IMR-90 (cell line): ENCODE results near the gene HIVEP3. TPM values are rescaled to one million over a fixed set of nuclear protein-coding genes. Genes with fewer than 3 reads are reported as not detected.

ENCODE experiments used
- ATAC-seq: fragments of 200-7000 bp; cut with Tn5 transposase; 2 replicates; pipeline ENCODE4 v1.9.1; 2020; ENCODE audit warnings: low read depth, mild to moderate bottlenecking, moderate library complexity
- BruUV-seq: library from RNA; stranded (reverse); fragments of 400-500 nt; replicated peaks from 2 replicates; lab custom pipeline; 2021; lab: Mats Ljungman, UMichigan
- CTCF ChIA-PET: fragments of 300-600 bp; formaldehyde crosslinking; extraction: SDS; loops from one replicate; lab custom pipeline; 2021; ENCODE audit warnings: antibody characterized with exemption; lab: Yijun Ruan, JAX
- POLR2A ChIA-PET: fragments of 300-600 bp; sonication (Branson Sonifier 250); formaldehyde crosslinking; loops from one replicate; lab custom pipeline; 2022; ENCODE audit warnings: antibody characterized with exemption; ENCODE audit not compliant: unreplicated experiment; lab: Charles Lee
- DNase-seq: peaks from one replicate; pipeline ENCODE4 v3.0.0; 2013
- H2AFZ ChIP-seq: replicated peaks from 2 replicates; pipeline ENCODE3; 2013; ENCODE audit warnings: low read length, mild to moderate bottlenecking; ENCODE audit not compliant: poor library complexity
- H2AK5ac ChIP-seq: 2 replicates; pipeline ENCODE4 v1.6.1; 2013; ENCODE audit warnings: low read depth, low read length, inconsistent platforms
- H2AK9ac ChIP-seq: replicated peaks from 2 replicates; pipeline ENCODE3; 2013; ENCODE audit warnings: mild to moderate bottlenecking, low read depth, low read length, moderate library complexity; ENCODE audit not compliant: poor library complexity
- H2BK120ac ChIP-seq: 2 replicates; pipeline ENCODE4 v1.6.1; 2013; ENCODE audit warnings: low read depth, low read length, inconsistent platforms
- H2BK15ac ChIP-seq: 3 replicates; pipeline ENCODE4 v1.6.1; 2013; ENCODE audit warnings: low read depth, low read length, inconsistent platforms
- H2BK20ac ChIP-seq: 2 replicates; pipeline ENCODE4 v1.6.1; 2013; ENCODE audit warnings: low read depth, mild to moderate bottlenecking, inconsistent platforms, low read length, moderate library complexity
- H2BK5ac ChIP-seq: 2 replicates; pipeline ENCODE4 v1.6.1; 2013; ENCODE audit warnings: mild to moderate bottlenecking, low read depth, low read length, inconsistent platforms; ENCODE audit not compliant: poor library complexity, severe bottlenecking
- H3K14ac ChIP-seq: replicated peaks from 2 replicates; pipeline ENCODE4 v1.6.1; 2013; ENCODE audit warnings: low read depth, low read length, inconsistent platforms
- H3K18ac ChIP-seq: 2 replicates; pipeline ENCODE4 v1.6.1; 2013; ENCODE audit warnings: low read depth, low read length, control low read depth
- H3K23ac ChIP-seq: 2 replicates; pipeline ENCODE4 v1.6.1; 2013; ENCODE audit warnings: low read depth, low read length, inconsistent platforms
- H3K27ac ChIP-seq: 2 replicates; pipeline ENCODE4 v1.5.1; 2013; ENCODE audit warnings: mild to moderate bottlenecking, control low read depth, low read length; ENCODE audit not compliant: insufficient read depth
- H3K27me3 ChIP-seq: 2 replicates; pipeline ENCODE4 v1.6.1; 2013; ENCODE audit warnings: low read length; ENCODE audit not compliant: control insufficient read depth, insufficient read depth
- H3K36me3 ChIP-seq: 2 replicates; pipeline ENCODE4 v1.6.1; 2013; ENCODE audit warnings: low read length, mixed read lengths; ENCODE audit not compliant: control insufficient read depth, insufficient read depth
- H3K4ac ChIP-seq: 2 replicates; pipeline ENCODE4 v1.6.1; 2013; ENCODE audit warnings: low read depth, low read length, inconsistent platforms
- H3K4me1 ChIP-seq: 2 replicates; pipeline ENCODE4 v1.6.1; 2013; ENCODE audit warnings: low read length, mixed read lengths; ENCODE audit not compliant: control insufficient read depth, insufficient read depth
- H3K4me2 ChIP-seq: 2 replicates; pipeline ENCODE4 v1.6.1; 2013; ENCODE audit warnings: low read depth, mild to moderate bottlenecking, control low read depth, low read length, moderate library complexity
- H3K4me3 ChIP-seq: 2 replicates; pipeline ENCODE4 v1.5.1; 2013; ENCODE audit warnings: low read depth, mild to moderate bottlenecking, control low read depth, low read length, moderate library complexity; ENCODE audit not compliant: insufficient read depth
- H3K56ac ChIP-seq: 2 replicates; pipeline ENCODE4 v1.6.1; 2013; ENCODE audit warnings: low read length, inconsistent platforms; ENCODE audit not compliant: insufficient read depth; ENCODE audit errors: extremely low read depth
- H3K79me1 ChIP-seq, 2 experiments: 2 replicates each; pipeline ENCODE4 v1.6.1; 2013; ENCODE audit warnings: low read length in 2 of 2, inconsistent platforms in 1 of 2, low read depth in 1 of 2
- H3K9ac ChIP-seq: 2 replicates; pipeline ENCODE4 v1.6.1; 2013; ENCODE audit warnings: low read depth, low read length, control low read depth
- H3K9me1 ChIP-seq: 2 replicates; pipeline ENCODE4 v1.6.1; 2013; ENCODE audit warnings: low read length, inconsistent platforms; ENCODE audit not compliant: insufficient read depth
- H3K9me3 ChIP-seq: 2 replicates; pipeline ENCODE4 v1.6.1; 2013; ENCODE audit warnings: low read length; ENCODE audit not compliant: control insufficient read depth, insufficient read depth
- H4K20me1 ChIP-seq: 2 replicates; pipeline ENCODE4 v1.6.1; 2013; ENCODE audit warnings: low read length, inconsistent platforms; ENCODE audit not compliant: insufficient read depth
- H4K5ac ChIP-seq: 2 replicates; pipeline ENCODE4 v1.6.1; 2013; ENCODE audit warnings: mild to moderate bottlenecking, low read depth, low read length, control low read depth
- H4K8ac ChIP-seq, 2 experiments: 2 replicates each; pipeline ENCODE4 v1.6.1; 2013; ENCODE audit warnings: low read depth in 2 of 2, low read length in 2 of 2, control low read depth in 1 of 2, inconsistent platforms in 1 of 2
- H4K91ac ChIP-seq: 2 replicates; pipeline ENCODE4 v1.6.1; 2013; ENCODE audit warnings: low read depth, low read length, inconsistent platforms; ENCODE audit not compliant: insufficient read depth
- CTCF ChIP-seq: conservative IDR thresholded peaks from 2 replicates; pipeline ENCODE4 v1.5.1; 2012; ENCODE audit warnings: mild to moderate bottlenecking, low read depth, low read length, improper control_type of control experiment
- WGBS, 2 experiments: methylation state at CpG; one replicate each; pipeline versions ENCODE4 v1.1.5 to v1.1.7; 2013; ENCODE audit warnings: missing lambda C conversion rate in 2 of 2; ENCODE audit not compliant: insufficient read length in 1 of 2; ENCODE audit errors: extremely low coverage in 2 of 2; 5-methylcytosine and 5-hydroxymethylcytosine counted together
- dilution Hi-C: fragments of 300-500 bp; cut with HindIII; formaldehyde crosslinking; loops from one replicate; pipeline ENCODE4 v1.14.3; 2018; ENCODE audit warnings: low sequenced_read_pairs; ENCODE audit not compliant: unreplicated experiment
- in situ Hi-C: fragments of 300-500 bp; cut with MboI; formaldehyde crosslinking; loops from 3 replicates; pipeline ENCODE4 v1.14.3; 2019; ENCODE audit warnings: low sequenced_read_pairs, inconsistent platforms, mixed read lengths
- intact Hi-C: fragments of 100-400 bp; cut with micrococcal nuclease; formaldehyde crosslinking; loops from 2 replicates; pipeline ENCODE4 v1.10.0; 2022
- polyA plus RNA-seq, 3 experiments: library from polyadenylated mRNA; depleted of rRNA; stranded (reverse); fragments of >200 nt; gene quantifications; 2 replicates each; pipeline ENCODE4 v1.2.3, GENCODE V29; 2012; ENCODE audit warnings: low replicate concordance in 1 of 3
- total RNA-seq: library from RNA; depleted of rRNA; stranded (reverse); fragments of >200 nt; gene quantifications from 2 replicates; pipeline ENCODE4 v1.2.3, GENCODE V29; 2012

The HIVEP3 gene
- total and polyA plus RNA-seq, 2 of the 4 experiments (the other 2 are of a cell fraction) = 1.4 to 4.0 TPM

- BruUV-seq = no TSS peak
- H2BK5ac ChIP-seq = peak overlapping the region; percentile 60
- H3K4ac ChIP-seq = no peak overlapping the region
- no peaks in the 10 kb centered on the region for H3K36me3 ChIP-seq
- H3K79me1 ChIP-seq = no peaks in the 10 kb centered on the region; a peak in 1 of 4 replicates
- no peaks in the 10 kb centered on the region for H4K20me1 ChIP-seq
- no peak overlapping the region for H4K8ac ChIP-seq
- intact Hi-C loops (no loop called here), dilution Hi-C loops (no loop called here), in situ Hi-C loops (no loop called here)
- ChIA-PET CTCF (no interaction called here), POLR2A (no interaction called here)
- H3K9me3 ChIP-seq = no peaks in the 10 kb centered on the region
- H3K9me1 ChIP-seq = no peaks in the 10 kb centered on the region
- no peak overlapping the region for H2BK120ac ChIP-seq
- no peak overlapping the region for H2BK20ac ChIP-seq
- H3K23ac ChIP-seq = no peak overlapping the region
- no peak overlapping the region for H4K5ac ChIP-seq
- DNase-seq (no peak), ATAC-seq (no peak)
- no peak overlapping the region for H3K18ac ChIP-seq
- H2AFZ ChIP-seq = no peak overlapping the region
- no CpG with 5 or more reads among the region's 1 CpG for WGBS, 2 experiments
- no peak overlapping the region for H3K9ac ChIP-seq
- no peak overlapping the region for H2AK9ac ChIP-seq
- no peak overlapping the region for H4K91ac ChIP-seq
- H3K4me2 ChIP-seq = no peak overlapping the region
- no peak overlapping the region for H3K56ac ChIP-seq
- H3K27ac ChIP-seq = no peak overlapping the region
- peaks cover 3% of the 10 kb centered on the region for H3K4me1 ChIP-seq
- no peak for TF ChIP-seq CTCF
- H3K27me3 ChIP-seq = 0 out of 2 replicates have a peak, but pooled peaks cover 1% of the 10 kb centered on the region
- H3K4me3 ChIP-seq = no peak overlapping the region
- H2AK5ac ChIP-seq = no peak overlapping the region
- H3K14ac ChIP-seq = no peak overlapping the region
- no peak overlapping the region for H2BK15ac ChIP-seq
These were observed 40.2 kb downstream of the HIVEP3 start for GRCh38 chr1:41878495-41878894.
